Endothelial cell of umbilical vein (primary cell): Measurements from ENCODE around the gene GDPGP1. TPM values are rescaled to one million over a fixed set of nuclear protein-coding genes. Genes with fewer than 3 reads are reported as not detected.

Experiments
- BruUV-seq: library from RNA; stranded (reverse); fragments of 400-500 nt; replicated peaks from 2 replicates; lab custom pipeline; 2021; lab: Mats Ljungman, UMichigan
- CTCF ChIA-PET: fragments of 300-600, 350-600 bp; sonication (Branson Sonifier 250); formaldehyde crosslinking; loops from one replicate; lab custom pipeline; 2021; ENCODE audit warnings: antibody characterized with exemption, inconsistent platforms; lab: Charles Lee
- POLR2A ChIA-PET: fragments of 300-600, 350-600 bp; sonication (Branson Sonifier 250); formaldehyde crosslinking; loops from one replicate; lab custom pipeline; 2021; ENCODE audit warnings: antibody characterized with exemption, inconsistent platforms; lab: Charles Lee
- DNase-seq: peaks from one replicate; pipeline ENCODE4 v3.0.0-alpha.2; 2011; ENCODE audit warnings: low read depth, low spot score
- FAIRE-seq: peaks from 2 replicates; lab custom pipeline; 2011; peaks lifted over from hg19 to GRCh38; lab: Jason Lieb, UNC
- H2AFZ ChIP-seq: 2 replicates; pipeline ENCODE4 v1.6.0; 2012; ENCODE audit warnings: low read depth, low read length, control low read depth, inconsistent platforms
- H3K27ac ChIP-seq: 2 replicates; pipeline ENCODE4 v1.5.1; 2011; ENCODE audit warnings: low read depth, mild to moderate bottlenecking, control low read depth, low read length, moderate library complexity; ENCODE audit not compliant: insufficient read depth
- H3K27me3 ChIP-seq, 2 experiments: 2 replicates each; pipeline versions ENCODE4 v1.6.0 to v1.6.1; 2011; ENCODE audit warnings: low read length in 2 of 2, mixed read lengths in 1 of 2; ENCODE audit not compliant: control insufficient read depth in 2 of 2, insufficient read depth in 2 of 2
- H3K36me3 ChIP-seq, 2 experiments: 2 replicates in 1 of 2; 3 replicates in 1 of 2; pipeline ENCODE4 v1.5.1; 2011; ENCODE audit warnings: low read length in 2 of 2, mild to moderate bottlenecking in 1 of 2, moderate library complexity in 1 of 2; ENCODE audit not compliant: control insufficient read depth in 2 of 2, insufficient read depth in 2 of 2; ENCODE audit errors: extremely low read depth in 1 of 2
- H3K4me1 ChIP-seq: 3 replicates; pipeline ENCODE4 v1.5.1; 2011; ENCODE audit warnings: mild to moderate bottlenecking, low read length; ENCODE audit not compliant: control insufficient read depth, insufficient read depth; ENCODE audit errors: extremely low read depth
- H3K4me2 ChIP-seq: 2 replicates; pipeline ENCODE4 v1.6.1; 2011; ENCODE audit warnings: low read length, control low read depth, mixed read lengths; ENCODE audit not compliant: insufficient read depth
- H3K4me3 ChIP-seq, 3 experiments: fragments of 200-600 bp in 1 of 3; sonication (generic), shearing (Covaris generic) in 1 of 3; replicated peaks in 1 of 3; 2 replicates each; pipeline ENCODE4 v1.5.1; 2011 to 2016; ENCODE audit warnings: control low read depth in 3 of 3, low read length in 3 of 3, mild to moderate bottlenecking in 2 of 3, inconsistent platforms in 1 of 3, low read depth in 1 of 3, moderate library complexity in 1 of 3; ENCODE audit not compliant: insufficient read depth in 1 of 3
- H3K79me2 ChIP-seq: 2 replicates; pipeline ENCODE4 v1.6.0; 2012; ENCODE audit warnings: low read length, inconsistent platforms; ENCODE audit not compliant: control insufficient read depth, insufficient read depth
- H3K9ac ChIP-seq: replicated peaks from 2 replicates; pipeline ENCODE3; 2011; ENCODE audit warnings: low read length, control low read depth; ENCODE audit not compliant: insufficient read depth; ENCODE audit errors: extremely low read depth
- H3K9me1 ChIP-seq: replicated peaks from 3 replicates; pipeline ENCODE4 v1.6.0; 2011; ENCODE audit warnings: mild to moderate bottlenecking, low read length; ENCODE audit not compliant: control insufficient read depth, insufficient read depth; ENCODE audit errors: extremely low read depth
- H3K9me3 ChIP-seq: replicated peaks from 2 replicates; pipeline ENCODE4 v1.5.1; 2012; ENCODE audit warnings: low read length, inconsistent platforms; ENCODE audit not compliant: control insufficient read depth, insufficient read depth
- H4K20me1 ChIP-seq: replicated peaks from 2 replicates; pipeline ENCODE3; 2011; ENCODE audit warnings: mild to moderate bottlenecking, low read length; ENCODE audit not compliant: control insufficient read depth, insufficient read depth; ENCODE audit errors: extremely low read depth
- EZH2 ChIP-seq: IDR thresholded peaks from 2 replicates; pipeline ENCODE4 v1.6.1; 2012; ENCODE audit warnings: borderline replicate concordance, low read depth, mild to moderate bottlenecking, moderate library complexity, low read length, inconsistent platforms; ENCODE audit not compliant: severe bottlenecking
- FOS ChIP-seq: IDR thresholded peaks from 2 replicates; pipeline ENCODE4 v1.6.1; 2011; ENCODE audit warnings: mild to moderate bottlenecking, low read length, moderate library complexity, borderline replicate concordance; ENCODE audit not compliant: insufficient read depth
- GATA2 ChIP-seq: IDR thresholded peaks from 2 replicates; pipeline ENCODE4 v1.7.0; 2011; ENCODE audit warnings: low read depth, mild to moderate bottlenecking, moderate library complexity, mixed read lengths, low read length; ENCODE audit not compliant: insufficient read length, insufficient read depth
- JUN ChIP-seq: IDR thresholded peaks from 2 replicates; pipeline ENCODE4 v1.6.1; 2011; ENCODE audit warnings: borderline replicate concordance, low read depth; ENCODE audit not compliant: insufficient read length, insufficient read depth
- MYC ChIP-seq: IDR thresholded peaks from one replicate; pipeline ENCODE4 v1.6.1; 2011; ENCODE audit warnings: mild to moderate bottlenecking, low read depth, low read length
- POLR2A ChIP-seq: IDR thresholded peaks from 2 replicates; pipeline ENCODE4 v1.6.1; 2012; ENCODE audit warnings: low read depth, mild to moderate bottlenecking, control low read depth, low read length
- POLR2AphosphoS5 ChIP-seq: IDR thresholded peaks from 2 replicates; pipeline ENCODE4 v1.6.1; 2012; ENCODE audit warnings: low read depth, mild to moderate bottlenecking, control low read depth, low read length, moderate library complexity; ENCODE audit not compliant: insufficient read depth
- dilution Hi-C: fragments of 300-500 bp; cut with MboI; formaldehyde crosslinking; loops from one replicate; pipeline ENCODE4 v1.15.0; 2019; ENCODE audit warnings: low sequenced_read_pairs; ENCODE audit not compliant: extremely low pct_ligation_motif_present
- intact Hi-C: fragments of 100-400 bp; cut with micrococcal nuclease; formaldehyde crosslinking; loops from one replicate; pipeline ENCODE4 v1.10.0; 2022
- polyA plus RNA-seq, 4 experiments: library from polyadenylated mRNA; depleted of rRNA in 3 of 4; stranded (reverse) in 3 of 4; unstranded in 1 of 4; fragments of >200 nt; gene quantifications; 2 replicates each; pipeline versions ENCODE4 v1.2.1 to v1.2.3, GENCODE V29; 2011 to 2012; ENCODE audit warnings: missing spikeins in 1 of 4
- total RNA-seq: library from RNA; stranded (reverse); gene quantifications from 2 replicates; pipeline ENCODE4 v1.2.3, GENCODE V29; 2021
- TF ChIP-seq, protein P1 (sequence below), 2 donors: IDR thresholded peaks; 1 replicate in 1 of 2; 2 replicates in 1 of 2; pipeline ENCODE4 v1.5.1; 2011; ENCODE audit warnings: low read length in 2 of 2, mild to moderate bottlenecking in 2 of 2, moderate library complexity in 2 of 2, control low read depth in 1 of 2, inconsistent platforms in 1 of 2, low read depth in 1 of 2; ENCODE audit not compliant: insufficient read depth in 1 of 2; ENCODE audit errors: extremely low read depth in 1 of 2
- TF ChIP-seq, protein P2 (sequence below): IDR thresholded peaks from 2 replicates; pipeline ENCODE4 v1.6.1; 2011; ENCODE audit not compliant: insufficient read depth, insufficient read length

GDPGP1 gene
- total and polyA plus RNA-seq, 2 donors (not counting 3 experiments of a cell fraction or from before 2014, with no cell fraction given), result 4.8 to 7.2 TPM

DNA sequence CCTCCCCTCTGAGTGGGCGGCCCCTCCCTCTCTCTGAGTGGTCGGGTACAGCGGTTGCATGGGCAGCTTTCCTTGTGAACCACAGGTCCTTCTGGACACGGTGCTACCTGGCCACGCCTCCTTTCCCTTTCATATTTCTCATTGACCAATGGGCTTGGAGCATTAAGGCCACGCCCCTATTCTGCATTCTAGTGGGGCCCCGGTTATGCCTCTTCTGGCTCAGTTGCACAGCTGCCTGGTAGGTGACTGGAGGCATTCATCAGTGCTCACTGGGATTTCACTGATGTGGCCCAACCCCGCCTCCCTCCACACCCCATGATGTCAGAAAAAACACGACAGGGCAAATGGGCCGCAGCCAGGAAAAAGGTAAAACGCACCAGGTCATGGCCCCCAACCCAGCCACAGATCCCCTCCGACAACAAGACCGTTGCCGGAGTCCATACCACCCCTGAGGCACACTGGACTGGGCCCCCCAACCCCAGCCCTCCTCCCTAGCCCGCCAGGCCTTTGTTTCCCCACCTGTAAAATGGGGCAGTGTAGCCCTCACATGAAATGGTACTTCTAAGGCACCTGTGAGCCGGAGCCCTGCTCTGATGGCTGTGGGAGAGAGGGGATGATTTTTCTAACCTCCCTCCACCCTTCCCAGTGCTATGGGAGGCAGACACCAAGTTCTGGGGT lies 57.8 kb downstream of the GDPGP1 start:
- Histone ChIP-seq H2AFZ (no peak overlapping the region), H3K9me3 (no peaks in the 10 kb centered on the region), H3K4me3 (no peak overlapping the region), H3K79me2 (no peaks in the 10 kb centered on the region), H3K27me3 (peaks cover 0 to 1% of the 10 kb centered on the region in 2 experiments), H3K9ac (no peak overlapping the region), H3K27ac (no peak overlapping the region), H4K20me1 (no peaks in the 10 kb centered on the region), H3K4me2 (no peak overlapping the region), H3K4me1 (no peaks in the 10 kb centered on the region), H3K36me3 (no peaks in the 10 kb centered on the region), H3K9me1 (no peaks in the 10 kb centered on the region)
- DNase-seq (no peak), FAIRE-seq (no peak)
- dilution Hi-C loops (no loop called here), intact Hi-C loops (no loop called here)
- CTCF ChIA-PET, result interaction anchor here (1.5 kb wide), 1 partner anchor 10 kb away, joined by 5 read pairs; no protein-coding TSS in a partner anchor
- POLR2A ChIA-PET, result no interaction called here
- TF ChIP-seq MYC, result no peak
- TF ChIP-seq, protein P1, sequence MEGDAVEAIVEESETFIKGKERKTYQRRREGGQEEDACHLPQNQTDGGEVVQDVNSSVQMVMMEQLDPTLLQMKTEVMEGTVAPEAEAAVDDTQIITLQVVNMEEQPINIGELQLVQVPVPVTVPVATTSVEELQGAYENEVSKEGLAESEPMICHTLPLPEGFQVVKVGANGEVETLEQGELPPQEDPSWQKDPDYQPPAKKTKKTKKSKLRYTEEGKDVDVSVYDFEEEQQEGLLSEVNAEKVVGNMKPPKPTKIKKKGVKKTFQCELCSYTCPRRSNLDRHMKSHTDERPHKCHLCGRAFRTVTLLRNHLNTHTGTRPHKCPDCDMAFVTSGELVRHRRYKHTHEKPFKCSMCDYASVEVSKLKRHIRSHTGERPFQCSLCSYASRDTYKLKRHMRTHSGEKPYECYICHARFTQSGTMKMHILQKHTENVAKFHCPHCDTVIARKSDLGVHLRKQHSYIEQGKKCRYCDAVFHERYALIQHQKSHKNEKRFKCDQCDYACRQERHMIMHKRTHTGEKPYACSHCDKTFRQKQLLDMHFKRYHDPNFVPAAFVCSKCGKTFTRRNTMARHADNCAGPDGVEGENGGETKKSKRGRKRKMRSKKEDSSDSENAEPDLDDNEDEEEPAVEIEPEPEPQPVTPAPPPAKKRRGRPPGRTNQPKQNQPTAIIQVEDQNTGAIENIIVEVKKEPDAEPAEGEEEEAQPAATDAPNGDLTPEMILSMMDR (IDR thresholded peaks at IDR 0.05; ENCODE audit: extremely low read depth in 1 of 2, insufficient read depth in 1 of 2, low read depth in 1 of 2, low read length in 2 of 2), result no peak
- TF ChIP-seq, protein P2, sequence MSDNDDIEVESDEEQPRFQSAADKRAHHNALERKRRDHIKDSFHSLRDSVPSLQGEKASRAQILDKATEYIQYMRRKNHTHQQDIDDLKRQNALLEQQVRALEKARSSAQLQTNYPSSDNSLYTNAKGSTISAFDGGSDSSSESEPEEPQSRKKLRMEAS, result no peak
- TF ChIP-seq EZH2, result no peak
- TF ChIP-seq POLR2AphosphoS5, result no peak
- TF ChIP-seq FOS, result no peak
- no peak for TF ChIP-seq GATA2
- TF ChIP-seq JUN, result no peak
- TF ChIP-seq POLR2A, result no peak
- BruUV-seq, result no TSS peak
